Adrenal gland (tissue), 12 donors: ENCODE measurements around the gene GID4. TPM values are rescaled to one million over a fixed set of nuclear protein-coding genes. Genes with fewer than 3 reads are reported as not detected.

ENCODE experiments used
- DNase-seq, 7 donors: peaks; one replicate each; pipeline ENCODE4 v3.0.0-alpha.2; 2019 to 2020
- H3K27ac ChIP-seq, 5 donors: fragments of 200-600 bp; sonication (generic) in 4 of 5; 1 replicate in 3 of 5; 2 replicates in 2 of 5; pipeline versions ENCODE4 v1.5.1 to v1.8.0; 2016 to 2020; ENCODE audit warnings: mild to moderate bottlenecking in 1 of 5
- H3K27me3 ChIP-seq: fragments of 200-600 bp; 2 replicates; pipeline ENCODE4 v1.8.0; 2021
- H3K36me3 ChIP-seq, 2 donors: fragments of 200-600 bp; replicated peaks in 1 of 2; 1 replicate in 1 of 2; 2 replicates in 1 of 2; pipeline versions ENCODE4 v1.5.1 to v1.8.0; 2018 to 2022
- H3K4me1 ChIP-seq, 2 donors: fragments of 200-600 bp; replicated peaks in 1 of 2; 1 replicate in 1 of 2; 2 replicates in 1 of 2; pipeline versions ENCODE4 v1.5.1 to v1.8.0; 2018 to 2021
- H3K4me3 ChIP-seq, 4 donors: fragments of 200-600 bp; sonication (generic) in 3 of 4; one replicate each; pipeline ENCODE4 v1.5.1; 2016 to 2018
- H3K9me3 ChIP-seq, 3 donors: fragments of 200-600 bp; sonication (generic) in 1 of 3; replicated peaks in 1 of 3; 1 replicate in 2 of 3; 2 replicates in 1 of 3; pipeline versions ENCODE4 v1.5.1 to v1.8.0; 2016 to 2021
- CTCF ChIP-seq, 6 experiments: fragments of 450-650 bp in 4 of 6; fragments of 200-600 bp in 2 of 6; sonication (generic) in 1 of 6; IDR thresholded peaks; 1 replicate in 5 of 6; 2 replicates in 1 of 6; pipeline versions ENCODE4 v1.5.1 to v1.8.0; 2016 to 2021; ENCODE audit warnings: antibody characterized with exemption in 6 of 6, mild to moderate bottlenecking in 2 of 6, moderate library complexity in 1 of 6
- POLR2A ChIP-seq, 2 donors: fragments of 450-650 bp; IDR thresholded peaks; one replicate each; pipeline ENCODE4 v1.6.1; 2017; ENCODE audit warnings: antibody characterized with exemption in 2 of 2, mild to moderate bottlenecking in 2 of 2, moderate library complexity in 1 of 2
- WGBS, 4 donors: extraction: QIAGEN DNeasy Blood & Tissue Kit in 2 of 4; methylation state at CpG; one replicate each; pipeline versions ENCODE4 v1.1.5 to v1.1.7; 2013 to 2017; 5-methylcytosine and 5-hydroxymethylcytosine counted together
- intact Hi-C, 2 donors: fragments of 100-400 bp; cut with DNase I; formaldehyde crosslinking; loops; one replicate each; pipeline versions ENCODE4 v1.14.1 to v1.15.0; 2022 to 2023
- polyA plus RNA-seq, 3 donors: library from polyadenylated mRNA; stranded (reverse); fragments of 200-250 nt in 2 of 3; fragments of 350-450 nt in 1 of 3; fragmentation: Illumina TruSeq in 1 of 3; extraction: RNeasy Lipid Tissue Mini Kit (QIAGEN cat#74804) in 1 of 3; gene quantifications; one replicate each; pipeline ENCODE4 v1.2.3, GENCODE V29; 2013 to 2014
- total RNA-seq, 9 donors: library from RNA; depleted of rRNA in 4 of 9; stranded (reverse); fragments of >200 nt in 4 of 9; fragments of 120-200 nt in 1 of 9; fragmentation: NEBNext Ultra II Directional in 1 of 9; extraction: Animal tissue kit (Norgen Biotek cat#: 25700) in 1 of 9; gene quantifications; one replicate each; pipeline versions ENCODE4 v1.1.0 to v1.2.4, GENCODE V29; 2013 to 2023
- donor health status: healthy with polysubstance abuse.
- donor health status: Bipolar disorder and iron deficiency.
- donor health status: DM: yes; HTN: yes; CAD: no.
- donor health status: DM: no; HTN: no; CAD: no.
- donor health status: DM: no; HTN: no; CAD: no.
- donor health status: DM: yes; HTN: yes; CAD: no.

The GID4 gene
- total and polyA plus RNA-seq, 12 donors: 4.2 to 16.7 (median 9.7) TPM

- H3K27me3 ChIP-seq: no peaks in the 10 kb centered on the region
- H3K4me3 ChIP-seq: no peak overlapping the region
- no peak for DNase-seq
- no peaks in the 10 kb centered on the region for H3K9me3 ChIP-seq
- H3K27ac ChIP-seq: no peak overlapping the region
- peaks cover 16 to 18% of the 10 kb centered on the region in 2 donors for H3K4me1 ChIP-seq
- H3K36me3 ChIP-seq: peaks cover 0 to 18% of the 10 kb centered on the region in 2 donors
- intact Hi-C loops: loop anchor here in 1 of 2 donors (10.0 kb wide), 2 partner anchors 137 to 217 kb away; no protein-coding TSS in a partner anchor
- TF ChIP-seq CTCF (IDR thresholded peaks at IDR 0.05): no peak
- WGBS, 4 donors: 84 to 98% (median 96%) methylated on average over 4 to 5 of the region's 5 CpGs
Measured at GRCh38 chr17:18021372-18021771, 17.8 kb upstream of the GID4 start.

- Histone ChIP-seq H3K36me3 (peaks cover 0 to 18% of the 10 kb centered on the region in 2 donors), H3K27ac (peak overlapping the region in 1 of 5 donors; percentile 55), H3K9me3 (no peaks in the 10 kb centered on the region), H3K4me1 (no peaks in the 10 kb centered on the region), H3K4me3 (no peak overlapping the region), H3K27me3 (no peaks in the 10 kb centered on the region)
- TF ChIP-seq POLR2A (IDR thresholded peaks at IDR 0.05) (no peak), CTCF (IDR thresholded peaks at IDR 0.05) (no peak)
- DNase-seq: no peak
- WGBS, 4 donors: 62 to 77% (median 67%) methylated on average over 5 of the region's 5 CpGs
- intact Hi-C loops: loop anchor here in 1 of 2 donors (10.0 kb wide), 2 partner anchors 141 to 221 kb away; no protein-coding TSS in a partner anchor
Measured at GRCh38 chr17:18025241-18025944, 13.8 kb upstream of the GID4 start.

GRCh38 chr17:18025945-18026776 lies 13.0 kb upstream of the GID4 start:
- Histone ChIP-seq H3K4me1 (no peaks in the 10 kb centered on the region), H3K27ac (peak overlapping the region in 1 of 5 donors; percentile 55), H3K4me3 (no peak overlapping the region), H3K9me3 (no peaks in the 10 kb centered on the region), H3K36me3 (peaks cover 0 to 13% of the 10 kb centered on the region in 2 donors), H3K27me3 (no peaks in the 10 kb centered on the region)
- DNase-seq: peak in 2 of 7 donors; percentile 42 to 92
- 80 to 87% (median 83%) methylated on average over 6 to 11 of the region's 11 CpGs for WGBS, 4 donors
- intact Hi-C loops: loop anchor here in 1 of 2 donors (10.0 kb wide), 2 partner anchors 141 to 221 kb away; no protein-coding TSS in a partner anchor
- TF ChIP-seq CTCF (IDR thresholded peaks at IDR 0.05) (no peak), POLR2A (IDR thresholded peaks at IDR 0.05) (no peak)

GRCh38 chr17:18027280-18027679 lies 11.9 kb upstream of the GID4 start:
- H3K9me3 ChIP-seq: no peaks in the 10 kb centered on the region
- no peaks in the 10 kb centered on the region for H3K4me1 ChIP-seq
- TF ChIP-seq POLR2A (IDR thresholded peaks at IDR 0.05) (no peak), CTCF (IDR thresholded peaks at IDR 0.05) (no peak)
- peaks cover 0 to 7% of the 10 kb centered on the region in 2 donors for H3K36me3 ChIP-seq
- no peak overlapping the region for H3K4me3 ChIP-seq
- H3K27ac ChIP-seq: peak overlapping the region in 1 of 5 donors; percentile 45
- no peaks in the 10 kb centered on the region for H3K27me3 ChIP-seq
- DNase-seq: peak in 5 of 7 donors; percentile 47 to 63 (median 61)
- 69 to 81% (median 75%) methylated on average over 6 of the region's 6 CpGs for WGBS, 4 donors
- intact Hi-C loops: loop anchor here in 1 of 2 donors (10.0 kb wide), 2 partner anchors 142 to 222 kb away; no protein-coding TSS in a partner anchor
